ENCODE measurements around the gene TTC19. TPM values are rescaled to one million over a fixed set of nuclear protein-coding genes. Genes with fewer than 3 reads are reported as not detected.
A peak's percentile ranks its signal among the peaks of the same experiment; 100 is the strongest.

TTC19 gene
- total RNA-seq, 4 donors from 2014 or later: 31.0 to 56.4 (median 41.8) TPM

DNA sequence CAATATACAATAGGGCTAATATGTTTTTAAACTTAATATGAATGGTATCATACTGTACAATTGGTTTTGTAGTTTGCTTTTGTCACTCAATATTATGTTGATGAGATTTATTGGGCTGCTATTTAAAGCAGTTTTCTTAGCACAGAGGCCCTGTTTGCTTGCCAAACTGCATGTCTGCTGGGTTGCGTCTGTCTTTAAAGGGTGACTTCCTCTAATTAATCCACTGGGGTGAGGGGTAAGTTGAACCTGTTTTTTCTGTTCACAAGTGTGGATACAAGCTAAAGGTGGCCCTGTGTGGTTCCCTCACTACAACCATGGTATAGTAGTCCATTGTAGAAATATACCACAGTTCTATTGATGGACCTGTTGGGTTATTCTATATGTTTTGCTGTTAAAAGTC lies 19.7 kb downstream of the TTC19 start:
- H3K27me3 ChIP-seq: no peaks in the 10 kb centered on the region
- in situ Hi-C loops (cut with MboI; ENCODE audit: low sequenced_read_pairs in 4 of 4): no loop called here
- peaks cover 19 to 27% of the 10 kb centered on the region in 2 donors for H3K4me1 ChIP-seq
- DNase-seq: no peak
- H3K36me3 ChIP-seq: peaks cover 0 to 18% of the 10 kb centered on the region in 2 donors
- no peaks in the 10 kb centered on the region for H3K9me3 ChIP-seq
- H3K27ac ChIP-seq: peak overlapping the region in 3 of 4 donors; percentile 2 to 32 (median 16)
- ATAC-seq: no peak
- no peak overlapping the region for H3K4me3 ChIP-seq
- TF ChIP-seq, protein P1, sequence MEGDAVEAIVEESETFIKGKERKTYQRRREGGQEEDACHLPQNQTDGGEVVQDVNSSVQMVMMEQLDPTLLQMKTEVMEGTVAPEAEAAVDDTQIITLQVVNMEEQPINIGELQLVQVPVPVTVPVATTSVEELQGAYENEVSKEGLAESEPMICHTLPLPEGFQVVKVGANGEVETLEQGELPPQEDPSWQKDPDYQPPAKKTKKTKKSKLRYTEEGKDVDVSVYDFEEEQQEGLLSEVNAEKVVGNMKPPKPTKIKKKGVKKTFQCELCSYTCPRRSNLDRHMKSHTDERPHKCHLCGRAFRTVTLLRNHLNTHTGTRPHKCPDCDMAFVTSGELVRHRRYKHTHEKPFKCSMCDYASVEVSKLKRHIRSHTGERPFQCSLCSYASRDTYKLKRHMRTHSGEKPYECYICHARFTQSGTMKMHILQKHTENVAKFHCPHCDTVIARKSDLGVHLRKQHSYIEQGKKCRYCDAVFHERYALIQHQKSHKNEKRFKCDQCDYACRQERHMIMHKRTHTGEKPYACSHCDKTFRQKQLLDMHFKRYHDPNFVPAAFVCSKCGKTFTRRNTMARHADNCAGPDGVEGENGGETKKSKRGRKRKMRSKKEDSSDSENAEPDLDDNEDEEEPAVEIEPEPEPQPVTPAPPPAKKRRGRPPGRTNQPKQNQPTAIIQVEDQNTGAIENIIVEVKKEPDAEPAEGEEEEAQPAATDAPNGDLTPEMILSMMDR (IDR thresholded peaks at IDR 0.05 in 4 of 5, conservative IDR thresholded peaks at IDR 0.05 in 1 of 5): no peak
- intact Hi-C loops (cut with DNase I; ENCODE audit: low total_unique reads): no loop called here

DNA sequence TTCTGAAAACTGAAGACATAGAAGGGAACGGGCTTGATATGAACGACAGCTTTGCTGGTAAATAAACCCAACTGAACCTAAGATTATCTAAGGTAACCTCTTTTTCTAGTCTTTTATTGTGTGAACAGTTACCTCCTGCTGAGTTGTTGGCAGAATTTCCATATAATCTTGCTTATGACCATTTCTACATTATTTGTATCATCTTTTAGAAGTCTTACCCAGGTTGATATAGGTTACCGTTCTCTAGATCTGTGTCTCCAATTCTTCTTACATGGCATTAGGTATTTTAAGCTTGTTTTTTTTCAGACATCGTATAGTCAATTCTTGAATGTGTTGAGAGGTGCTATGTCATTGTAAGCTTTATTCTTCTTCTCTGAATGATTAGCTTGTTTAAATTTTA lies 24.3 kb downstream of the TTC19 start:
- intact Hi-C loops (cut with DNase I; ENCODE audit: low total_unique reads): no loop called here
- H3K4me3 ChIP-seq: no peak overlapping the region

GRCh38 chr17:16025202-16025601 lies 25.6 kb downstream of the TTC19 start:
- no peak for TF ChIP-seq POLR2A (IDR thresholded peaks at IDR 0.05)
- TF ChIP-seq, protein P1 (IDR thresholded peaks at IDR 0.05 in 4 of 5, conservative IDR thresholded peaks at IDR 0.05 in 1 of 5): no peak
- in situ Hi-C loops (cut with MboI; ENCODE audit: low sequenced_read_pairs in 4 of 4): no loop called here
- Histone ChIP-seq H3K9me3 (no peaks in the 10 kb centered on the region), H3K36me3 (peaks cover 0 to 55% of the 10 kb centered on the region in 2 donors), H3K4me3 (no peak overlapping the region), H3K27ac (no peak overlapping the region), H3K4me1 (peaks cover 13 to 29% of the 10 kb centered on the region in 2 donors), H3K27me3 (no peaks in the 10 kb centered on the region)
- DNase-seq (no peak), ATAC-seq (no peak)
- intact Hi-C loops (cut with DNase I; ENCODE audit: low total_unique reads): no loop called here

More for the DNA sequence above, 24.3 kb downstream of the TTC19 start:
- in situ Hi-C loops (cut with MboI; ENCODE audit: low sequenced_read_pairs in 4 of 4): no loop called here
- Histone ChIP-seq H3K4me1 (peaks cover 18 to 34% of the 10 kb centered on the region in 2 donors), H3K27me3 (no peaks in the 10 kb centered on the region), H3K27ac (peak overlapping the region in 1 of 4 donors; percentile 30), H3K9me3 (no peaks in the 10 kb centered on the region), H3K36me3 (peaks cover 0 to 42% of the 10 kb centered on the region in 2 donors)
- ATAC-seq (no peak), DNase-seq (no peak)
- TF ChIP-seq POLR2A (IDR thresholded peaks at IDR 0.05): no peak
- TF ChIP-seq, protein P1 (IDR thresholded peaks at IDR 0.05 in 4 of 5, conservative IDR thresholded peaks at IDR 0.05 in 1 of 5): no peak

DNA sequence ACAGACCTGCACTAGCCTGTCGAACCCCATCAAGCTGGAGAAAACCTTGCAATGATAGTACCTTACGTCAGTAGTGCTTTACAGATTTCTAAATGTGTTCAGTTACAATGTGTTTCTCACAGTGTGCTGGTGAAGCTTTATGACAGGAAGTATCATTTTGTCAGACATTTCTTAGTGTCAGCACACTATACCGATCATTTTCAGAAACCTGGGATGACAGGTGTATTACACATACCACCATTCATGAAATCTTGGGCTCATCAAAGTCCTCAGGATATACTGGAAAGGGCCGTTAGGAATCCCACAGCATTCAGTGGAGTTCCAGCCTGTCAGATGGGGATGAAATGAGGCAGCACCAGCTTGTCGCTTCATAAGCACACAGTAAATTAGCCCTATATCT lies 27.3 kb downstream of the TTC19 start:
- peaks cover 13 to 29% of the 10 kb centered on the region in 2 donors for H3K4me1 ChIP-seq
- H3K9me3 ChIP-seq: no peaks in the 10 kb centered on the region
- no peak overlapping the region for H3K4me3 ChIP-seq
- ATAC-seq (no peak), DNase-seq (no peak)
- peak overlapping the region in 3 of 4 donors; percentile 68 to 78 (median 73) for H3K27ac ChIP-seq
- H3K36me3 ChIP-seq: peaks cover 0 to 71% of the 10 kb centered on the region in 2 donors
- intact Hi-C loops (cut with DNase I; ENCODE audit: low total_unique reads) (no loop called here), in situ Hi-C loops (cut with MboI; ENCODE audit: low sequenced_read_pairs in 4 of 4) (no loop called here)
- TF ChIP-seq, protein P1 (IDR thresholded peaks at IDR 0.05 in 4 of 5, conservative IDR thresholded peaks at IDR 0.05 in 1 of 5): no peak
- TF ChIP-seq POLR2A (IDR thresholded peaks at IDR 0.05): no peak
- H3K27me3 ChIP-seq: no peaks in the 10 kb centered on the region

Data from gastrocnemius medialis (tissue), 4 donors.